HUES64 (cell line): ENCODE measurements around the gene PTPRN2.
"Not testable (repeated sequence)": the region's sequence is repeated elsewhere in the genome, so short reads cannot be mapped to it uniquely, and the experiment has no call there.

Experiments
- H3K27ac ChIP-seq: 2 replicates; pipeline ENCODE4 v1.7.0; 2013; ENCODE audit warnings: low read depth, low read length, inconsistent platforms
- H3K27me3 ChIP-seq: 2 replicates; pipeline ENCODE4 v1.6.1; 2013; ENCODE audit warnings: mild to moderate bottlenecking, low read length; ENCODE audit not compliant: insufficient read depth
- H3K36me3 ChIP-seq: 2 replicates; pipeline ENCODE4 v1.6.1; 2013; ENCODE audit warnings: mild to moderate bottlenecking, low read length; ENCODE audit not compliant: insufficient read depth
- H3K4me1 ChIP-seq: 2 replicates; pipeline ENCODE4 v1.6.1; 2013; ENCODE audit warnings: mild to moderate bottlenecking, low read length, moderate library complexity; ENCODE audit not compliant: insufficient read depth
- H3K4me3 ChIP-seq: 2 replicates; pipeline ENCODE4 v1.5.1; 2013; ENCODE audit warnings: mild to moderate bottlenecking, low read length, moderate library complexity
- H3K9ac ChIP-seq: 2 replicates; pipeline ENCODE4 v1.6.1; 2013; ENCODE audit warnings: mild to moderate bottlenecking, low read depth, low read length
- H3K9me3 ChIP-seq: 2 replicates; pipeline ENCODE4 v1.6.1; 2013; ENCODE audit warnings: low read depth, low read length; ENCODE audit not compliant: insufficient read depth
- WGBS: fragments of 150-250, 120-280 bp; methylation state at CpG from one replicate; pipeline ENCODE4 v1.1.7; 2013; ENCODE audit warnings: missing lambda C conversion rate; 5-methylcytosine and 5-hydroxymethylcytosine counted together

The PTPRN2 gene

DNA sequence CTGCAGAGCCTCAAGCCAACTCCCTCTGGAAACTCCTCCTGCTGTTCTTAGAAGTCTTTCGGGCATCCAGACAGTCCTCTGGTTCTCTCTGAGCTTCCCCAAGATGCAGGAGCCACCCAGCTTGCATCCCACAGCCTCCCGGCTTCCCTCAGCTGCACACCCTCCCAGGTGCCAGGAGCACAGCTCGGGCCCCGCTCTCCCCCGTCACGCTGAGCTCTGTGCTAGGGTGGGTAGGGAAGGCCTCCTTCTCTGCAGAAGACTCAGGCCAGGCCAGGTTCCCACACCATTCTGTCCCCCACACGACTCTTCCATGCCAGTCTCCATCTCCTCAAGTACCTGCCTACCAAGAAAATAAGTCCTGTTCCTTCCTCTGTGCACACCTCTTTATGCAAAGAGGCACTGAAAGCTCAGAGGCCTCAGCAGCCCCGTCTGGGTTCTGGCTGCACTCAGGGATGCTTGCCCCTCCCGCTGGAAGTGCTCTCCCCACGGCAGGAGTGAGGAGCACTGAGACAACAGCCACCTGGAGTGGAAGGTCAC is 537.1 kb downstream of the PTPRN2 start:
- Histone ChIP-seq H3K9me3 (peaks cover 97% of the 10 kb centered on the region), H3K27ac (no peak overlapping the region), H3K4me1 (no peaks in the 10 kb centered on the region), H3K36me3 (no peaks in the 10 kb centered on the region), H3K9ac (no peak overlapping the region), H3K4me3 (no peak overlapping the region), H3K27me3 (no peaks in the 10 kb centered on the region)
- WGBS = 66% methylated on average over 8 of the region's 10 CpGs

DNA sequence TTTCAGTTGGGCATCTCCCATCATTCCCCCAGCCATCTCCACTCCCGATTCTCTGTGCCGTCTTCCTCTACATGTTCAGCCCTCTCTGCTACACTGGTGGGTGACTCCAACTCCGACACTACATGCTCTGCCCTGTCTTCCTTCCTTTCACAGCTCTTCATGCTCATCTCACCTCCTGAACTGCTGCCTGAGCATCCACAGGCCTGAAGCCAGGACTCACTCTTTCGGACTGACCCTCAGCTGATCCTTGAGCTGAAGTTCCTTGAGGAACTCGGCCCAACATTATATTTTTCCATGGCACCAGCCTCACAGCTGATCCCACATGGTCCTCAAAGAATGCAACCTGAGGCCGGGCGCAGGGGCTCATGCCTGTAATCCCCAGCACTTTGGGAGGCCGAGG is 538.4 kb downstream of the PTPRN2 start:
- Histone ChIP-seq H3K4me1 (no peaks in the 10 kb centered on the region), H3K9ac (no peak overlapping the region), H3K4me3 (no peak overlapping the region), H3K36me3 (no peaks in the 10 kb centered on the region), H3K27me3 (no peaks in the 10 kb centered on the region), H3K27ac (no peak overlapping the region), H3K9me3 (peaks cover 99% of the 10 kb centered on the region)
- 82% methylated on average over 8 of the region's 8 CpGs for WGBS

DNA sequence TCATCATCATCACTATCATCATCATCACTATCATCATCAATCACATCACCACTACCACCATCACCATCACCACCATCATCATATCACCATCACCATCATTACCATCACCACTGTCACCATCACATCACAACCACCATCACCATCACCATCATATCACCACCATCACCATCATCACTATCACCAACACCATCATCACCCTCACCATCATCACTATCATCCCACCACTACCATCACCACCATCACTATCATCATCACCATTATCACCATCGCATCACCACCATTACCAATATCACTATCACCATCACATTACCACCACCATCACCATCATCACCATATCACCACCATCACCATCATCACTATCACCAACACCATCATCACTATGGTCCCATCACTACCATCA is 539.1 kb downstream of the PTPRN2 start:
- peaks cover 99% of the 10 kb centered on the region for H3K9me3 ChIP-seq
- H3K9ac ChIP-seq = no peak overlapping the region
- H3K27ac ChIP-seq = no peak overlapping the region
- H3K27me3 ChIP-seq = no peaks in the 10 kb centered on the region
- H3K4me1 ChIP-seq = no peaks in the 10 kb centered on the region
- 92% methylated on average over 1 of the region's 1 CpG for WGBS
- H3K4me3 ChIP-seq = no peak overlapping the region
- H3K36me3 ChIP-seq = no peaks in the 10 kb centered on the region

DNA sequence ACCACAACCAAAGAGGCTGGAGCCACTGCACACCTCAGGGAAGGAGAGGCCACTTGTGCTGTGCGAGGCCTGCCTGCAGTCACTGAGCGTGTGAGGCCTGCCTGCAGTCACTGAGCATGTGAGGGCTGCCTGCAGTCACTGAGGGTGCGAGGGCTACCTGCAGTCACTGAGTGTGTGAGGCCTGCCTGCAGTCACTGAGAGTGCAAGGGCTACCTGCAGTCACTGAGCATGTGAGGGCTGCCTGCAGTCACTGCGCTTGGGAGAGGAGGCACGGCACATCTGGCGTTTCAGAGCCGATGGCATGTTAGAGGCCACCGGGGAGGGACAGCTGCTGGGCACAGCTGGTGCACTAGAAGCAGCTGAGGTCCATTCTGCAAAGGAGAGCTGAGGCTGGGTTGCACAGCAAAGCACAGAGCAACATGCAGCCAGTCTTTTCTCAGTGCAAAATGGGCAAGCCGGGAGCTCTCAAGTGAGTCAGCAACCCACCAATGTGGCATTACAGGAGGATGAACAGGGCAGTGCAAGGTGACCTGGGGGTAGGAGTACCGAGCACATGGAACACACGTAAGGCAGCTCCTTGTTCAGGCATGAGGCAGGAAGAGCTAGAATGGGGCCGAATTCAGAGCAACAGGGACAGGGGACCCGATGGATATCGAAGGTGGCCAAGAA is 540.1 kb downstream of the PTPRN2 start:
- Histone ChIP-seq H3K4me1 (no peaks in the 10 kb centered on the region), H3K36me3 (no peaks in the 10 kb centered on the region), H3K4me3 (no peak overlapping the region), H3K9me3 (peaks cover 99% of the 10 kb centered on the region), H3K27me3 (no peaks in the 10 kb centered on the region), H3K9ac (no peak overlapping the region), H3K27ac (no peak overlapping the region)
- WGBS = 88% methylated on average over 14 of the region's 14 CpGs

DNA sequence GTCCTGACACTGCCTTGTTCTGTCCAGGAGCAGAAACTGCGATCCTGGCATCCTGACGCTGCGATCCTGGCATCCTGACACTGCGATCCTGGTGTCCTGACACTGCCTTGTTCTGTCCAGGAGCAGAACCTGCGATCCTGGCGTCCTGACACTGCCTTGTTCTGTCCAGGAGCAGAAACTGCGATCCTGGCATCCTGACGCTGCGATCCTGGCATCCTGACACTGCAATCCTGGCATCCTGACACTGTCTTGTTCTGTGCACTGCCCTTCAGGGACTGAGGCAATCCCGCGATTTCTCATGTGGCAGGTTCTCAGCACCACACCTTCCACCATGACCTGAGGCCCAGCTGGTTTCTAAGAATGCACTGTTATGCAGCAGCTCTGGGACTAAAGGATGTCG is 541.4 kb downstream of the PTPRN2 start:
- not testable (repeated sequence) for H3K27ac ChIP-seq, H3K27me3 ChIP-seq, H3K36me3 ChIP-seq, H3K4me1 ChIP-seq, H3K4me3 ChIP-seq, H3K9ac ChIP-seq
- 81% methylated on average over 12 of the region's 12 CpGs for WGBS
- H3K9me3 ChIP-seq = peaks cover 99% of the 10 kb centered on the region

DNA sequence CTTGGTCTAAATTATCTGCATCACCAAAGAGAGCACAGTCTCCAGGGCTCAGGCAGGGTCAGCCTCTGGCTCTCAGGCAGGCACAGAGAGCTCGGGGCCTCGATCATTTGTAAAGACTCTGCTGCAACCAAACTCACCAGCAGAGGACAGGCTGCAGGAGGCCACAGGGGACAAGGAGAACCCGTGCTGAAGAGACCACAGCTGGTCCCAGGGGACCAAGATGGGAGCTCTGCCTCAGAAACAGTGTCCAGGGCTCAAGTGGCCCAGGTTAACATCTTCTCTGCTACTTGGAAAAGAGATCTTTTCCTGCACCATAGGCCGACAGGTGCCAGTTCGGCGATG is 543.2 kb downstream of the PTPRN2 start:
- no peak overlapping the region for H3K4me3 ChIP-seq
- 68% methylated on average over 6 of the region's 6 CpGs for WGBS
- no peaks in the 10 kb centered on the region for H3K36me3 ChIP-seq
- no peaks in the 10 kb centered on the region for H3K27me3 ChIP-seq
- no peaks in the 10 kb centered on the region for H3K4me1 ChIP-seq
- H3K9me3 ChIP-seq = peaks cover 96% of the 10 kb centered on the region
- no peak overlapping the region for H3K27ac ChIP-seq
- H3K9ac ChIP-seq = no peak overlapping the region

DNA sequence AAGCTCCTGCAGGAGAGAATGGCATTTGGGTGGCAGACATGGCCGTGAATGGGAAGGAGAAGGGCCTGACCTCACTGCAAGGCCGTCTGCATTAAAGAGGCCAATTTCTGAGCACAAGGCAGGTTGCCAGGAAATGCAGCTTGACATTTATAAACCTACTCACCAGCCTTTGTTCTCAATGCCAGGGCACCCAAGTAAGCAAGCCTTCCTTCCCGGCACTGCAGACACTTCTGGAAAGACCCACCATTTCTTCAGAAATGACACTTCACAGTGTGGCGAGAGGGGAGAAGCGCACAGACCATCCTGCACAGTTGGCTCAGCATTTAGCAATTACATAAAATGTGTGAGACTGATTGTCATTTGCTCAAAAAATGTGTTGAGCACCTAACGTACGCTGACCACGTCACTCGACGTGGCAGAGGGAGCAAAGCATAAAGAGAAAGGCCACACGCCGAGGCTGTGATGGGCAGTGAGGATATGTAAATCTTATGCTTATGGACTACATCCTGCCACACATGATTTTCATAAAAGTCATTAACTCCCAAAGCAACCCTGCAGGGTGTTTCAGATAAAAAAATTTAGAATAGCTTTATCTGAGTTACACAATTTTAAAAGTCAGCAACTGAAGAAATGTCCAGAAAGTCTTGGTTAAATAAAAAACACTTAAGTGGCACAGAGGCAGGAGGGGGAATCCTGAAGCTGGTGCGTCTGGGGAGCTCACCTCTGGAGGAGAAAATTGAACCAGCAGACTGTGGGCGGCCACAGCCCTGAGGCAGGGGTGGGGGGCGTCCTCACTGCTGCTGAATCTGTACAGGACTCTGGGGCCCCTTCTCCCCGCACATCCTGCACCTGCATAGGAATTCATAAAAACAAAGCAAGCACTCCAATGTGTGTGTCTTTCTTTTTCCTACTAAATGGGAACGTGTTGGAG is 543.8 kb downstream of the PTPRN2 start:
- WGBS = 88% methylated on average over 17 of the region's 17 CpGs
- Histone ChIP-seq H3K4me3 (no peak overlapping the region), H3K9me3 (peaks cover 96% of the 10 kb centered on the region), H3K4me1 (no peaks in the 10 kb centered on the region), H3K36me3 (no peaks in the 10 kb centered on the region), H3K27ac (no peak overlapping the region), H3K27me3 (no peaks in the 10 kb centered on the region), H3K9ac (no peak overlapping the region)

DNA sequence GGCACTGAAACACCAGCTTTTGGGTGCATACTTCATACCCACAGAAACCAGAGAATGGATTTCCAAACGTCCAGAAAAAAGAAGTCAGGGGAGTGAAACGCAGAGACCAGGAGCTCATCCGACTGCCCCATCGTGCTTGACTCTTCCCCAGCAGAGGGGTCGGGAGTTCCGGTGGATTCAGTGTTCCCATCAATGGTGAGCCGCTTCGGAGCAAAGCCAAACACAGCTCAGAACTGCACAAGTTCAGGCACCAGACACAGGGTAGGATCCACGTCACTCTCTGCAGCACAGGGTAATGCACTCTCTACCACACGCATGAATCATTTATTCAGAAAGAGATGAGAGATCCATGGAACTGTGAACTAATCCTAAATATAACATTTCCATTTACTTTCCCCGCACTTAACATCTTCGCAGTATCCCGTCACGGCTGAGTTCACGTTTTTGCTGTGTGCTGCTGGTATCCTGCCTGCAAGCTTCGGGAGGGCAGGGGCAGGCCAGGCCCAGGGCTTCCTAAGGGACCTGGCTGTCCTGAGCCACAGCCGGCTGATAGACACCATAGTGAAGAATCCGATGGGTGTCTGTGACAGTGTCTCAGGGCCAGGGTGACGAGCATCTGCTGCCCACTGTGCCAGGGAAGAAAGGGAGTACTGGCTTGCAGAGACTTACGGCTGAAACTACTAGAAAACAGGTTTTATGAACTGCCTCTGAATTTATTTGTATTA is 545.3 kb downstream of the PTPRN2 start:
- Histone ChIP-seq H3K27me3 (no peaks in the 10 kb centered on the region), H3K9me3 (peaks cover 96% of the 10 kb centered on the region), H3K27ac (no peak overlapping the region), H3K36me3 (no peaks in the 10 kb centered on the region), H3K4me3 (no peak overlapping the region), H3K9ac (no peak overlapping the region), H3K4me1 (no peaks in the 10 kb centered on the region)
- WGBS = 90% methylated on average over 20 of the region's 20 CpGs

DNA sequence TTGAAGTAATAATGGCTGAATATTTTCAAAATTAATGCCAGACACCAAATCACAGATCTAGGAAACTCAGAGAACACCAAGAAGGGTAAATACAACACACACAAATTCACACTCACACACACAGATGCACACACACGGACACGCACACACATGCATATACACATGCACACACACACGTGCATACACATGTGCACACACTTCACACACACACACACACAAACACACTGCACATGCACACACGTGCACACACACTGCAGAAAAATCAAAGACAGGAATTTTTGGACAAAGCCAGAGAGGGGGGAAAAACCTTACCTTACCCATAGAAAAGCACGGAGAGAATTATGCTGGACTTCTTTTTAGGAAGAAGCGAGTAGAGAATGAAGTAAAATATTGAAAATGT is 547.4 kb downstream of the PTPRN2 start:
- 77% methylated on average over 4 of the region's 6 CpGs for WGBS
- Histone ChIP-seq H3K9me3 (peaks cover 96% of the 10 kb centered on the region), H3K4me1 (no peaks in the 10 kb centered on the region), H3K9ac (no peak overlapping the region), H3K27ac (no peak overlapping the region), H3K4me3 (no peak overlapping the region), H3K36me3 (no peaks in the 10 kb centered on the region), H3K27me3 (no peaks in the 10 kb centered on the region)

DNA sequence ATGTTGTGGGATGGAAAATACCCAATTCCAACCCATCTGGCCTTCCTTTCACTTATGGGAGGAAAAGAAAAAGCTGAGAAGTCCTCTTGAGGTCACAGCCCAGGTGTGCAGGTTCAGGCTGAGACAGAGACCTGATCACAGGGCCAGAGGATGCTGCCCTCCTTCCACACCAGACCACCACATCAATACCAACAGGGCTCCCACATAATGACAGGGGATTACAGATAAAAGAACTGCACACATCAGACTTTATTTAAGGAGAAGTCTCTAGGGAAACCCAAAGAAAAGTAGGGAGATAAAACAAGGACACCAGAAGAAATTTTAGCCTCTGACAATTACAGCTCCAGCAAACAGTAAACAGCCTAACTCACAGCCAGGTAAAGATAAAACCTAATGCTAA is 548.4 kb downstream of the PTPRN2 start:
- H3K9me3 ChIP-seq = peaks cover 96% of the 10 kb centered on the region
- no peak overlapping the region for H3K27ac ChIP-seq
- no peaks in the 10 kb centered on the region for H3K27me3 ChIP-seq
- H3K36me3 ChIP-seq = no peaks in the 10 kb centered on the region
- no peak overlapping the region for H3K9ac ChIP-seq
- H3K4me1 ChIP-seq = no peaks in the 10 kb centered on the region
- H3K4me3 ChIP-seq = no peak overlapping the region

DNA sequence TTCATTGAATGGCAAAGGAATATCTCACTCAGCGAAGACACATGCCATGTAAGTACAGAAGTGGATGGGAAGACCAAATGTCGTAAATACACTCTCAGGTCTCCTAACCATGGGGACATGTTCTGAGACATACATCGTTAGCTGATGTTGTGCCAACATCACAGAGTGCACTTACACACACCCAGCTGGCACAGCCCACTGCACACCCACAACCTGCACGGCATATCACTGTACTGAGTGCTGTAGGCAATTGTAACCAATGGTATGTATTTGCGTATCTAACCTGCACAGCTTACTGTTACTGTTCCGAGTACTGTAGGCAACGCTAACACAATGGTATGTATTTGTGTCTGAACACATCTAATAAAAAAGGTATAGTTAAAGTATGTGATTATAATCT is 550.4 kb downstream of the PTPRN2 start:
- no peaks in the 10 kb centered on the region for H3K4me1 ChIP-seq
- WGBS = 86% methylated on average over 7 of the region's 7 CpGs
- no peak overlapping the region for H3K9ac ChIP-seq
- H3K4me3 ChIP-seq = no peak overlapping the region
- peaks cover 96% of the 10 kb centered on the region for H3K9me3 ChIP-seq
- H3K36me3 ChIP-seq = no peaks in the 10 kb centered on the region
- no peaks in the 10 kb centered on the region for H3K27me3 ChIP-seq
- no peak overlapping the region for H3K27ac ChIP-seq
